NT2/D1 (cell line): ENCODE data around the gene NKAIN2.

Source experiments
- SUZ12 ChIP-seq: IDR thresholded peaks from 2 replicates; pipeline ENCODE4 v1.6.1; 2011; ENCODE audit not compliant: insufficient read length, insufficient read depth; ENCODE audit errors: extremely low read depth
- YY1 ChIP-seq: IDR thresholded peaks from 2 replicates; pipeline ENCODE4 v1.6.1; 2011; ENCODE audit not compliant: insufficient read length, insufficient read depth

GRCh38 chr6:124723671-124724070 is 920.0 kb downstream of the NKAIN2 start:
- TF ChIP-seq YY1 (no peak), SUZ12 (no peak)
